ENCODE measurements around the gene GNAL.

DNA sequence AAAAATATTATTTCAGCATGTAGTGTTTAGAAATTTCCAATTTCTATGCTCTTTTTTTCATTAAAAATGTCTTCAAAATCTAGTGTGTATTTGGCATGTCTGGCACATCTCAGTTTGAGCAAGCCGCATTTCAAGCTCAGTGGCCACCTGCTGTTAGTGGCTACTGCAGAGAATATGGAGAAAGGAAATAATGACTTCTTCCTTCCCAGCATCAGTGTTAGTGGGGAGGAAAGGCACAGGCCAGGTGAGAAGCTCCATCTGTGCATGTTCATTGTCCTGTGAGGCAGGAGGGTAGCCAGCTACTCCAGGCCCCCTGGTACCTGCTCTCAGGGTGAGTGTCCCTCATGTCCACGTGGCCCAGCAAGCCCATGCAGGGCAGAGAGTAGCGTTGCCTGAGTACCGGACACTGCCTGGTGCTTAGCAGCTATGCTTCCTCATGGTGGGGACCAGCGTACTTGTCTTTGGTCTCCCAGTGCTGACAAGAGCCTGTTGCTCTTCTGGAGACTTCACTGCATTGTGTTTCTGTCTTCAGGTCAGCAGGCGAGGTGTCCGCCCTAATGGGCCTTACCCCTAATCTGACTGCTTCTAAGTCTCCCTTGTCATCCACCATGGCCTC lies 94.8 kb downstream of the GNAL start:
- TF ChIP-seq, protein P1, sequence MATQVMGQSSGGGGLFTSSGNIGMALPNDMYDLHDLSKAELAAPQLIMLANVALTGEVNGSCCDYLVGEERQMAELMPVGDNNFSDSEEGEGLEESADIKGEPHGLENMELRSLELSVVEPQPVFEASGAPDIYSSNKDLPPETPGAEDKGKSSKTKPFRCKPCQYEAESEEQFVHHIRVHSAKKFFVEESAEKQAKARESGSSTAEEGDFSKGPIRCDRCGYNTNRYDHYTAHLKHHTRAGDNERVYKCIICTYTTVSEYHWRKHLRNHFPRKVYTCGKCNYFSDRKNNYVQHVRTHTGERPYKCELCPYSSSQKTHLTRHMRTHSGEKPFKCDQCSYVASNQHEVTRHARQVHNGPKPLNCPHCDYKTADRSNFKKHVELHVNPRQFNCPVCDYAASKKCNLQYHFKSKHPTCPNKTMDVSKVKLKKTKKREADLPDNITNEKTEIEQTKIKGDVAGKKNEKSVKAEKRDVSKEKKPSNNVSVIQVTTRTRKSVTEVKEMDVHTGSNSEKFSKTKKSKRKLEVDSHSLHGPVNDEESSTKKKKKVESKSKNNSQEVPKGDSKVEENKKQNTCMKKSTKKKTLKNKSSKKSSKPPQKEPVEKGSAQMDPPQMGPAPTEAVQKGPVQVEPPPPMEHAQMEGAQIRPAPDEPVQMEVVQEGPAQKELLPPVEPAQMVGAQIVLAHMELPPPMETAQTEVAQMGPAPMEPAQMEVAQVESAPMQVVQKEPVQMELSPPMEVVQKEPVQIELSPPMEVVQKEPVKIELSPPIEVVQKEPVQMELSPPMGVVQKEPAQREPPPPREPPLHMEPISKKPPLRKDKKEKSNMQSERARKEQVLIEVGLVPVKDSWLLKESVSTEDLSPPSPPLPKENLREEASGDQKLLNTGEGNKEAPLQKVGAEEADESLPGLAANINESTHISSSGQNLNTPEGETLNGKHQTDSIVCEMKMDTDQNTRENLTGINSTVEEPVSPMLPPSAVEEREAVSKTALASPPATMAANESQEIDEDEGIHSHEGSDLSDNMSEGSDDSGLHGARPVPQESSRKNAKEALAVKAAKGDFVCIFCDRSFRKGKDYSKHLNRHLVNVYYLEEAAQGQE (IDR thresholded peaks at IDR 0.05; ENCODE audit: insufficient read depth in 1 of 2, low read depth in 2 of 2, low read length in 2 of 2) = no peak
- TF ChIP-seq POLR2AphosphoS5 (IDR thresholded peaks at IDR 0.05; ENCODE audit: low read depth, low read length) (no peak), TAF1 (IDR thresholded peaks at IDR 0.05; ENCODE audit: borderline replicate concordance, insufficient read depth, low read length) (no peak), SIN3A (IDR thresholded peaks at IDR 0.05; ENCODE audit: borderline replicate concordance, insufficient read depth, low read length) (no peak), FOXP2 (optimal IDR thresholded peaks at IDR 0.05; ENCODE audit: borderline replicate concordance, extremely low read depth, extremely low read length, insufficient read depth) (no peak)
